Brain microvascular endothelial cell (primary cell): ENCODE results near the gene STOX2.

Experiments used
- DNase-seq: peaks from one replicate; pipeline ENCODE4 v3.0.0-alpha.2; 2020
- H3K27ac ChIP-seq: fragments of 250-450 bp; sonication (Bioruptor Pico); 2 replicates; pipeline ENCODE4 v1.5.1; 2020; ENCODE audit warnings: mild to moderate bottlenecking, moderate library complexity
- H3K27me3 ChIP-seq: fragments of 250-450 bp; sonication (Bioruptor Pico); replicated peaks from 2 replicates; pipeline ENCODE4 v1.5.1; 2020; ENCODE audit warnings: mild to moderate bottlenecking
- H3K36me3 ChIP-seq: fragments of 250-450 bp; sonication (Bioruptor Pico); replicated peaks from 2 replicates; pipeline ENCODE4 v1.5.1; 2020; ENCODE audit warnings: mild to moderate bottlenecking
- H3K4me3 ChIP-seq: 2 replicates; pipeline ENCODE4 v1.5.1; 2011; ENCODE audit warnings: low read depth, mild to moderate bottlenecking, control low read depth, low read length, moderate library complexity
- in situ Hi-C: cut with HindIII; loops from 2 replicates; pipeline ENCODE4 v1.10.0; 2017; ENCODE audit warnings: low sequenced_read_pairs, low pct_ligation_motif_present
- TF ChIP-seq, protein P1 (sequence below): IDR thresholded peaks from 2 replicates; pipeline ENCODE4 v1.5.1; 2011; ENCODE audit warnings: low read depth, mild to moderate bottlenecking, moderate library complexity, low read length, control low read depth, inconsistent platforms; ENCODE audit errors: missing control alignments

The STOX2 gene

DNA sequence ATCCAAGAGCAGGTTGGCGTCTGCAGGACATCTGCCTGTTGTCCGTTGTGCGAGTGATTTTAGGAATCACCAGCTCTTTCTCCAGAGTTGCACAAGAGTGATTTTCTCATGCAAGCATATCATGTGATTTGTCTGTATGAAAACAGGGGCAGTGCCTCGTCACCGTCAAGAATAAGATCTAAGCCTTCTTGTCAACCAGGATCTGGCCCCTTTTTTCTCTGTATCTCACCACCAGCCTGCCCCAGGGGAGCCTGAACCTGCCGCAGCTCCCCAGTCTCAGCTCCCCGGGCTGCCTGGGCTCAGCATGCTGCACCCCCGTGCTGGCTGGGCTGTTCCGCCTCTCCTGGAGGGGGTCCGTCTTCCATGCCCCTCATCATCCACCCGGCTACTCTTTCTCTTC lies 90.5 kb downstream of the STOX2 start:
- H3K27ac ChIP-seq, result peak overlapping the region; percentile 48
- DNase-seq, result peak; percentile 26
- no peaks in the 10 kb centered on the region for H3K27me3 ChIP-seq
- no peaks in the 10 kb centered on the region for H3K36me3 ChIP-seq
- in situ Hi-C loops, result no loop called here
- H3K4me3 ChIP-seq, result no peak overlapping the region
- TF ChIP-seq, protein P1, sequence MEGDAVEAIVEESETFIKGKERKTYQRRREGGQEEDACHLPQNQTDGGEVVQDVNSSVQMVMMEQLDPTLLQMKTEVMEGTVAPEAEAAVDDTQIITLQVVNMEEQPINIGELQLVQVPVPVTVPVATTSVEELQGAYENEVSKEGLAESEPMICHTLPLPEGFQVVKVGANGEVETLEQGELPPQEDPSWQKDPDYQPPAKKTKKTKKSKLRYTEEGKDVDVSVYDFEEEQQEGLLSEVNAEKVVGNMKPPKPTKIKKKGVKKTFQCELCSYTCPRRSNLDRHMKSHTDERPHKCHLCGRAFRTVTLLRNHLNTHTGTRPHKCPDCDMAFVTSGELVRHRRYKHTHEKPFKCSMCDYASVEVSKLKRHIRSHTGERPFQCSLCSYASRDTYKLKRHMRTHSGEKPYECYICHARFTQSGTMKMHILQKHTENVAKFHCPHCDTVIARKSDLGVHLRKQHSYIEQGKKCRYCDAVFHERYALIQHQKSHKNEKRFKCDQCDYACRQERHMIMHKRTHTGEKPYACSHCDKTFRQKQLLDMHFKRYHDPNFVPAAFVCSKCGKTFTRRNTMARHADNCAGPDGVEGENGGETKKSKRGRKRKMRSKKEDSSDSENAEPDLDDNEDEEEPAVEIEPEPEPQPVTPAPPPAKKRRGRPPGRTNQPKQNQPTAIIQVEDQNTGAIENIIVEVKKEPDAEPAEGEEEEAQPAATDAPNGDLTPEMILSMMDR, result no peak

DNA sequence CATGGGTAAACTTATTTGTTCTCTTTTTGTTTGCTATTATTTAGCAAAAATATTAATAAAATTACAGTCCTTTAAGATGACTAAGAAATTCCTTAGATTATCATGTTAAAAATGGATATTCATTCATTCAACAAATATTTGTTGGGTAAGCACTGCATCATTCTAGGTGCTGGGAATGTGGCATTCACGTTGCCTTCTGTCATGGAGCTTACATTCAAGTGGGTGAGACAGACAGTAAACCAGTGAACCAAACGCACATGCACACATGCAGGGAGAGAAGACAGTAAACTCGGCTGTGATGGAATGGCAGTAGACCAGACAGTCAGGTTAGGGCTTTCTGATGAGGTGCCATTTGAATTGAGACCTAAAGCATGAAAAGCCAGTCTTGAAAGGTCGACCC lies 91.8 kb downstream of the STOX2 start:
- Histone ChIP-seq H3K36me3 (no peaks in the 10 kb centered on the region), H3K4me3 (no peak overlapping the region), H3K27me3 (no peaks in the 10 kb centered on the region), H3K27ac (peak overlapping the region; percentile 30)
- TF ChIP-seq, protein P1, result no peak
- peak; percentile 81 for DNase-seq
- in situ Hi-C loops, result no loop called here

DNA sequence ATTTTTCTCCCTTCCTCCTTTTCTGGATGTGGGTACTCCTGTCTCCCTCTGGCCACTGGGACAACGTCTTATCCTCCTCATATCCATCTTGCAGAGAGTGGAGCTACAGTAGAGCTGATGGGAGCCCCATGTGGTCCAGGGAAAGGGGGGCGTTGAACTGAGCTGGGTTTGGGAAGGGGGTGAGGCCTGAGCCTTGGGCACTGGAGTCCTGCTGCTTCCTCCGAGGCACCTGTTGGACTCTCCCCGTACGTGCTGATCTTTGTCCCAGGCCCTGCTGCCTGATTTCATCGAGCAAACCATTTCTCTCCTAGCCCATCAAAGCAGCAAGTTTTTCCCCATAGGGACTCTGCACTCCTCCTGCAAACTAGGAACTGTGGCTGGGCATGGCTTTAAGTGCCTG lies 94.3 kb downstream of the STOX2 start:
- Histone ChIP-seq H3K27ac (no peak overlapping the region), H3K36me3 (no peaks in the 10 kb centered on the region), H3K4me3 (no peak overlapping the region), H3K27me3 (no peaks in the 10 kb centered on the region)
- in situ Hi-C loops, result no loop called here
- DNase-seq, result no peak
- TF ChIP-seq, protein P1, result no peak

DNA sequence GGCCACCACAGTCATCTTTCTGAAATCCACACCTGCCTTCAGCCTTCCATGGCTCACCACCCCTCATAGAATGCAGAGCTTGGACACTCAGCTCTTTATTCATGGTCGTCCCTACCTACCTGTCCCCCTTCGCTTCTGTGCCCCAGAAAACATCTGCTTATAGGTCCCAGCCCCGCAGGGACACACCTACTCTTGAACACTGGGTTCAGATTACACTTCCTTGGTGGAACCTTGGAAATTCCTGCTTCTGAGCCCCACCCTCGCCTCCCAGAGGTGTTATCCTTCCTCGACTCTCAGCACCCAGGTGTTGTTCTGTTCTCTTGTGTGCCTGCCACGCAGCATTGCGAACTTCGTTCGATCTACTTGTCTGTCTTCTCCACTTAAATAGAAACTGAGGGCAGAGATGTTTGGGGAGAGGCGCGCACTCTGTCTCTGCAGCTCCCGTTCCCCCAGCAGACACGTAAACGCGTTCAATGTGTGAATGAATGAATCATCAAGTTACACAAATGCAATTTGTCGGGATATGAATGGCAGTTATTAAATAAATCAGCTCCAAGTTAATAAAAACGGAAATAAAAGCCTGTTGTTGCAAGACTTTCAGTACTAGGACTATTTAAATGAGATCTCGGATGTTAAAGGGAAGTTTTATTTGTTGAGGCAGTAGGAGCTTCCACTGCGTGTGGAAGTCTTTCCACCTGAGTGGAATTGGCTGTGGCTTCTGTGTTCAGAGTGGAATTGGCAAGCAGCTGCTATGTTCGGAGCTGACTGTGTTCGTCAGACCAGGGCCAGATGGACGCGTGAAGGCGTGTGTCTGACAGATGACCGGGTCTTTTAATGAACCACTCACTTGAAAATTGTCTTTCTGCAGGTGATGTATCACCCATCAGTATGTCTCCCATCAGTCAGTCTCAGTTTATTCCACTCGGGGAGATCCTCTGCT lies 95.6 kb downstream of the STOX2 start:
- Histone ChIP-seq H3K27me3 (no peaks in the 10 kb centered on the region), H3K4me3 (no peak overlapping the region), H3K36me3 (no peaks in the 10 kb centered on the region), H3K27ac (no peak overlapping the region)
- TF ChIP-seq, protein P1, result no peak
- in situ Hi-C loops, result no loop called here
- DNase-seq, result no peak

DNA sequence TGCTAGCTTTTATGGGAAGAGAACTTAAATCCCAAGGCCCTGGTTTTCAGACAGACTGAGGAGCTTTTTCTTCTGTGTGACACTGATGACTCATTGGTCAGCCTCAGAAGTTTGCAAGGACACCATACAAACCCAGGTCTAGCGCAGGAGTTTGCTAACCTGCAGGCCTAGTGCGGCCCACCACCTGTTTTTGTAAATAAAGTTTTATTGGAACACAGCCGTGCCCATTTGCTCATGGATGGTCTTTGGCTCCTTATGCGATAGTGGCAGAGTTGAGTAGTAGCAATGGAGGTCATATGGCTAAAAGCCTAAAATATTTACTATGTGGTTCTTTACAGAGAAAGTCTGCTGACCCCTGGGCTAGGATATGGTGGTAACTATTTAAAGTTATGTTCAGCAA lies 98.3 kb downstream of the STOX2 start:
- Histone ChIP-seq H3K27ac (no peak overlapping the region), H3K4me3 (no peak overlapping the region), H3K27me3 (no peaks in the 10 kb centered on the region), H3K36me3 (no peaks in the 10 kb centered on the region)
- TF ChIP-seq, protein P1, result no peak
- no peak for DNase-seq
- in situ Hi-C loops, result no loop called here
